ENCODE data around the gene RTEL1.
"Not testable (repeated sequence)": the region's sequence is repeated elsewhere in the genome, so short reads cannot be mapped to it uniquely, and the experiment has no call there.

Gene RTEL1

DNA sequence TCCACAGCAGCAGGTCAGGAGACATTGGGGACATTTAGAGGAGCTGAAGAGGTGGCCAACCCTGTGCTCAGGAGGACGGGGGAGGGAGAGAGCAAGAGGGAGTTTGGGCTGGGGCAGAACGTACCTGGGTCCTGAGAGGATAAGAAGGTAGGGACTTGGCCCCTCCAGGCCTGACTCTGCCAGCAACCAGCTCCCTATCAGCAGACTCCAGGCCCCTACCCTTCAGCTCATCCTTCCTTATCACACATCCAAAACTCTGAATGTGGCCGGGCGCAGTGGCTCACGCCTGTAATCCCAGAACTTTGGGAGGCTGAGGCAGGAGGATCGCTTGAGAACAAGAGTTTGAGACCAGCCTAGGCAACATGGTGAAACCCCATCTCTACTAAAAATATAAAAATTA is 9.9 kb upstream of the RTEL1 start:
- no peak overlapping the region for H3K4me3 ChIP-seq (ENCODE audit: low read depth, low read length)
- TF ChIP-seq, protein P1, sequence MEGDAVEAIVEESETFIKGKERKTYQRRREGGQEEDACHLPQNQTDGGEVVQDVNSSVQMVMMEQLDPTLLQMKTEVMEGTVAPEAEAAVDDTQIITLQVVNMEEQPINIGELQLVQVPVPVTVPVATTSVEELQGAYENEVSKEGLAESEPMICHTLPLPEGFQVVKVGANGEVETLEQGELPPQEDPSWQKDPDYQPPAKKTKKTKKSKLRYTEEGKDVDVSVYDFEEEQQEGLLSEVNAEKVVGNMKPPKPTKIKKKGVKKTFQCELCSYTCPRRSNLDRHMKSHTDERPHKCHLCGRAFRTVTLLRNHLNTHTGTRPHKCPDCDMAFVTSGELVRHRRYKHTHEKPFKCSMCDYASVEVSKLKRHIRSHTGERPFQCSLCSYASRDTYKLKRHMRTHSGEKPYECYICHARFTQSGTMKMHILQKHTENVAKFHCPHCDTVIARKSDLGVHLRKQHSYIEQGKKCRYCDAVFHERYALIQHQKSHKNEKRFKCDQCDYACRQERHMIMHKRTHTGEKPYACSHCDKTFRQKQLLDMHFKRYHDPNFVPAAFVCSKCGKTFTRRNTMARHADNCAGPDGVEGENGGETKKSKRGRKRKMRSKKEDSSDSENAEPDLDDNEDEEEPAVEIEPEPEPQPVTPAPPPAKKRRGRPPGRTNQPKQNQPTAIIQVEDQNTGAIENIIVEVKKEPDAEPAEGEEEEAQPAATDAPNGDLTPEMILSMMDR (conservative IDR thresholded peaks at IDR 0.05; ENCODE audit: low read depth, low read length): no peak
- no peak for DNase-seq (ENCODE audit: low read depth)

DNA sequence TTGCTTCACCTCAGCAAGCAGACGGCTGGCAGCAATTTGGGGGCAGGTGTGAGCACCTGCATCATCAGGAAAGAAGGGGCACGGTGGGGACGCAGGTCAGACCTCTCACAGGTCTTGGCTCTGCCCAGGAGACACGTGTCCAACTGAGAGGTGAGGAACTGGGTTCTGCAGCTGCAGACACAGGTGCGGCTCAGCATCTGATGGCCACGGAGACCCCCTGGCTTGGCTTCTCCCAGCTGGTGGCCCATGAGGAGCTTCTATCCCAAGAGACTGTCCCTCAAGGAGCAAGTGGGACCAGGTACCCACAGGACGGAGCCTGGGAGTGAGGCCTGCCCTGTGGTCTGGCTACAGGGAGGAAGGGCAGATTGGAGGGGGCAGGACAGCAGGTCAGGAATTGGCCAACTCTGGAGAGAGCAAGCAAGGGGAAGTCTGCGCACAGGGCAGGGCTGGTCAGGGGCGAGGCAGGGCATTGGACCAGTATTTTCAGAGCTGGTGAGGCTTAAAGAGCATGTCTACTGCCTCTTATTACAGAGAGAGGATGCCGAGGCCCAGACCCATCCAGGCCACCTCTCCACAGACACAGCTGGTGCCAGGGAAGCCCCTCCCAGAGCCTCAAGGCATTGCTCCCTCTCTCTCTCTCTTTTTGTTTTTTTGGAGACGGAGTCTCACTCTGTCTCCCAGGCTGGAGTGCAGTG is 9.1 kb upstream of the RTEL1 start:
- no peak overlapping the region for H3K4me3 ChIP-seq (ENCODE audit: low read depth, low read length)
- DNase-seq (ENCODE audit: low read depth): no peak
- TF ChIP-seq, protein P1 (conservative IDR thresholded peaks at IDR 0.05; ENCODE audit: low read depth, low read length): no peak

DNA sequence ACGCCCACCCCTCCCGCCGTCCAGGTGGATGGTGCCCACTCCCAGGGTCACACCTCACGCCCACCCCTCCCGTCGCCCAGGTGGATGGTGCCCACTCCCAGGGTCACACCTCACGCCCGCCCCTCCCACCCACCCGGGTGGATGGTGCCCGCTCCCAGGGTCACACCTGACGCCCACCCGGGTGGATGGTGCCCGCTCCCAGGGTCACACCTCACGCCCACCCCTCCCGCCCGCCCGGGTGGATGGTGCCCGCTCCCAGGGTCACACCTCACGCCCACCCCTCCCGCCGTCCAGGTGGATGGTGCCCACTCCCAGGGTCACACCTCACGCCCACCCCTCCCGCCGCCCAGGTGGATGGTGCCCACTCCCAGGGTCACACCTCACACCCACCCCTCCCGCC is 7.6 kb upstream of the RTEL1 start:
- not testable (repeated sequence) for DNase-seq (ENCODE audit: low read depth); H3K4me3 ChIP-seq (ENCODE audit: low read depth, low read length)

DNA sequence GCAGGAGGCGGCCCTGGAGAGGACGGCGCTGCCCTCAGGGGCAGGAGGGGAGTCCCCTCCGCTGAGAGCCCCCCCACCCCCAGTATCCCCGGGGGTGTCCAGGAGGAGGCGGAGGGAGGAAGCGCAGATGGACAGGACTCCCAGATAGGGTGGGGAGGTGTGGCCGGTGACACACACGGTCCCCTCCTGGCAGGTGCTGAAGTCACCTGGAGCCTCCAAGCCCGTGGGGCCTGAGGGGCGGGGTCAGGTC is 6.2 kb upstream of the RTEL1 start:
- no peak for DNase-seq (ENCODE audit: low read depth)
- H3K4me3 ChIP-seq (ENCODE audit: low read depth, low read length): peak overlapping the region; percentile 58
- TF ChIP-seq, protein P1 (conservative IDR thresholded peaks at IDR 0.05; ENCODE audit: low read depth, low read length): no peak

DNA sequence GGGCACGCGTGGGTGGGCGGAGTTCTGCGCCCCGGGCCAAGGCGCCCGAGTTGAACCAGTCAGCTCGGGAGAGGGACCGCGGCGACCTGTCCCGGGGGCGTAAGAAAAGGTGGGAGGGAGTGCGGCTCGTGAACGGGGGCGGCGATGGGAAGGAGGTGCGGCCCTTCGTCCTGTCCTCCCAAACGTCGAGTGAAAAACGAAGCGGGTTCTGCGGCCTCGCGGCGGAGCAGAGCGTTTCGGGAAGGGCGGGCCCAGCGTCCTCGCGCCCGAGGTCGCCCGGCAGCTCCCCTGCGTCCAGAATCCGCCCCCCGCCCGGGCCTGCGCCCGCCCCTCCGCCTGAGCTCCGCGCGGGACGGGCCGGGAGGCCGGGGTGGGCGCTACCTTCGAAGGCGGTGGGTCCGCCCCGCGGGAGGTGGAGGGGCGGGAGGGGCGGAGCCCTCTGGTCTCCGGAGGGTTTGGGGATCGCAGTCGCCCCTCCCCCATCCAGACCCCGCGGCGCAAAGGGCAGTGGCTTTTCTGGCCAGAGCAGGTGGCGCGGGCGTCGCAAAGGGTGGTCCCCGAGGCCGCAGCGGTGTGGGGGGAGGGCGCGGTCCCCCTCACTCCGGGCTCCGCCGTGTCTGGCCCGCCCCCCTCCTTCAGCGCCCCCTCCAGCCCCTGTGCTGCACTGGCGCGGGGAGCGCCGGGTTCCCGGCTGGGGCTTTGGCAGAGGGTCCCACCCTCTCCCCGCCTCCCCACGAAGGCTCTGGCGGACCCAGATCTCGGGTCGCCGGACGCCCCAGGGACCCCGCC is 5.7 kb upstream of the RTEL1 start:
- TF ChIP-seq, protein P1 (conservative IDR thresholded peaks at IDR 0.05; ENCODE audit: low read depth, low read length): no peak
- DNase-seq (ENCODE audit: low read depth): no peak
- H3K4me3 ChIP-seq (ENCODE audit: low read depth, low read length): peak overlapping the region; percentile 58

DNA sequence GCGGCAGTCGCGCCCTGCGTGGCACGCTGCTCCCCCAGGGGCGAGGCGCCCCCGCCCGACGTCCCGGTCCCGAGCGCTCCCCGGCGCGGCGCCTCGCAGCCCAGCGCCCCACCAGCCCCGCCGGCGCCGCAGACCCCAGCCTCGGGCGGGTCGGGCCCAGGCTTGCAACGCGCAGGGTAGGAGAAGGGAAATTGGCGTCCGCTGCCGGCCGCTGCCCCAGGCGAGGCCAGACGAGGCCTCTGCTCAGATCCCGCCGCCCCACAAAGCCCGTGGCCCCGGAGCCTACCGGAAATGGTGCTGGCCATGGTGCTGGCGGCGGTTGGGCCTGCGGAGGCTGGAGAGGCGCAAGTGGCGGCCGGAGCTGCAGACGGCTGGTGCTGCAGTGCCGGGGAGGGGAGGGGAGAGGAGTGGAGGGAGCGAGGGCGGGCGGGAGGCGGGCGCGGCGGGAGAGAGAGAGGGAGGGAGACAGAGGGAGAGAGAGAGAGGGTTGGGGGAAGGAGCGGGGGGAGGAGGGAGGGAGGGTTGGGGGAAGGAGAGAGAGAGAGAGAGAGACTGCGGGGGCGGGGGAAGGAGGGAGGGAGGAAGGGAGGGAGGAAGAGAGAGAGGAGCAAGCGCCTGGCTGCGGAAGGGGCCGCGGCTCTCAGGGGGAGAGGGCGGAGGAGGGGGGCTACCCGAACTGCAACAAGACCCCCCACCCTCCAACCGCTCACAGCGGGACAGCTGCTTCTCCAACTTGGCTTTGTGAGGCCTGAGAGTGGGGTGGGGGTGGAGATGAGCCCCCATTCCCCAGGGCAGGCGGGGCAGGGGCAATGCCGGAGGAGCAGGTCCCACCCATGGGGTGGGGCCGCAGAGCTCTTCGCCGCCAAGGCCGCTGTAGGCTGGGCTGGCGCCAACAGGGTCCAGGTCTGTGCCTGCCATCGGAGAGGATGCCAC is 4.8 kb upstream of the RTEL1 start, which contains the start of gene STMN3:
Gene STMN3 (minus strand): TSS at position 384 of the 933 bp plus-strand sequence. CDS start 79 bp downstream, at position 305.
- TF ChIP-seq, protein P1 (conservative IDR thresholded peaks at IDR 0.05; ENCODE audit: low read depth, low read length): no peak
- peak; percentile 92 for DNase-seq (ENCODE audit: low read depth)
- peak within 1 kb of the TSS; percentile 58 for H3K4me3 ChIP-seq (ENCODE audit: low read depth, low read length)

Data from choroid plexus epithelial cell (primary cell).